Hippocampal formation (tissue), 2 donors: ENCODE measurements around the gene SAMD14.
A peak's percentile ranks its signal among the peaks of the same experiment; 100 is the strongest.

Experiments
- DNase-seq, 2 donors: peaks; one replicate each; lab custom pipeline; 2025; lab: John Stamatoyannopoulos, UW

The SAMD14 gene

GRCh38 chr17:50097455-50097854 lies 32.5 kb downstream of the SAMD14 start:
- no peak for DNase-seq

GRCh38 chr17:50096758-50097157 lies 33.2 kb downstream of the SAMD14 start:
- no peak for DNase-seq

GRCh38 chr17:50096092-50096491 lies 33.9 kb downstream of the SAMD14 start:
- no peak for DNase-seq

GRCh38 chr17:50095626-50096037 lies 34.3 kb downstream of the SAMD14 start:
- DNase-seq = no peak

- DNase-seq = peak; percentile 93 to 94
These were observed 35.0 kb downstream of the SAMD14 start, which contains the start of gene PDK2 for GRCh38 chr17:50094753-50095619. TSS of gene PDK2 (plus strand) at chr17:50095351. CDS start at chr17:50095436, 85 bp downstream.

- peak; percentile 86 to 88 for DNase-seq
These were observed 35.7 kb downstream of the SAMD14 start for GRCh38 chr17:50094243-50094752.

GRCh38 chr17:50093807-50094206 lies 36.2 kb downstream of the SAMD14 start:
- no peak for DNase-seq

DNA sequence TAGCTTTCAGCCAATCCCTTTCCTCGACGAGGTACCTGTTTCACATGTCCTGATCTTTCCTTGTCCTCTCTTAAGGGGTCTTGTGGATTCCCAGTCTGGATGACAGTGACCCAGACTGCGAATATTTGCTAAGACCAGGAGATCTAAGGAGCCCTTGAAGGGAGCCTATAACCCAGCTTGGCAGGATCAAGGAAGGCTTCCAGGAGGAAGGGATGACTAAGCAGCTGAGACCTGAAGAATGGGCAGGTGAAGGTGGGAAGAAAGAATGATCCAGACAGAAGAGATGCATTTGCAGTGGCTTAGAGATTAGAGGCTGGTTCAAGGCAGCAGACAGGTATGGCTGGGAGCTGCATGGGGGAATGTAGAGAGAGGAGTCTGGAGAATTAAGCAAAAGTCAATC lies 36.7 kb downstream of the SAMD14 start:
- DNase-seq = no peak

- no peak for DNase-seq
These were observed 38.1 kb downstream of the SAMD14 start for GRCh38 chr17:50091918-50092285.

DNA sequence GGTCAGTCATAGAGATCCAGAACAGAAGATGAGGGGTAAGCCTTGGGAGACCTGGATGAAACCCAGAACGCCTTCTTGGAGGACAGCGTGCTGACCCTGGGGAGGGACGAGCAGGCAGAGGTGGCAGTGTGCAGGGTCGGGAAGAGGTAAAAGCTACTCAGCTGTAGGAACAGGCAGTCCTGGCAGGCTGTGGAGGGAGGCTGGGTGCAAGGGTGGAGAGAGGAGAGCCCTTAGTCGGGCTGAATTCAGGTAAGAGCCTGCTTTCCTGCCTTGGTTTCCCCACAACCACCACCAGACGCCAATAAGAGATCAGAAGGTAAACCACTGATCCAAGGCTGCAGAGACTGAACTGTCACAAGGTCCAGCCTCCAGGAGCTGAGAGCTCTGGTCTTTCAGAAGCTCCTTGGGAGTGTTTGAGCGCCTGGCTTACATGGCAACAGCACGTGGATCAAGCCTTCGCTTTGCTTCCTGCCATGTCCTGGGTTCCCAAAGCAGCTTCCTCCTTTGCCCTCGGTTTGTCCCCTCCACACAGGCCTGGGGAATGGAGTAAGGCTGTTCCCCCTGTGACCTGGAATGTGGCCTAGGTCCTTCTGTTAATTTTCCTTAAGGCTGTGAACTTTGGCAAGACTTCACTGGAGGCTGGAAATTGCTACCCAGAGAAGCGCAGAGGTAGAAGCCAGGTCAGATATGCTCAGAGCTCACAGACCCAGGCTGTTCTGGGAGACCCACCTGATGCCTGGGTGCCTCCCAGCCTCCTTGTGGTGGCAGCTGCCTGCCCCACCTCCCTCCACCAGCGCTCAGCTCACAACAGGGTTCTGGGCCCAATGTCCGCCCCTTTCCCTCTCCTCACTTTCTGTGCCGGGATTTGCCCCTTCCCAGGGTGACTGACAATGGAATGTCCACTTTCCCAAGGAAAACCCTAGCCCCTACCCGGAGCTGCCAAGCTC lies 38.7 kb downstream of the SAMD14 start:
- DNase-seq = no peak

DNA sequence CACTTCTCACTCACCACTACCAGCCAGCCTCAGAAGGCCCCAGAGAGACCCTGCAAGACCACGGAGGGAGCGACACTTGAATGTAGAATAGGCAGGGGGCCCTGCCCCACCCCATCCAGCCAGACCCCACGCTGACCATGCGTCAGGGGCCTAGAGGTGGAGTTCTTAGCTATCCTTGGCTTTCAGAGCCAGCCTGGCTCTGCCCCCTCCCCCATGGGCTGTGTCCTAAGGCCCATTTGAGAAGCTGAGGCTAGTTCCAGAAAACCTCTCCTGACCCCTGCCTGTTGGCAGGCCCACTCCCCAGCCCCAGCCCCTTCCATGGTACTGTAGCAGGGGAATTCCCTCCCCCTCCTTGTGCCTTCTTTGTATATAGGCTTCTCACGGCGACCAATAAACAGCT lies 39.9 kb downstream of the SAMD14 start:
- no peak for DNase-seq

GRCh38 chr17:50088952-50089825 lies 40.8 kb downstream of the SAMD14 start:
- no peak for DNase-seq

DNA sequence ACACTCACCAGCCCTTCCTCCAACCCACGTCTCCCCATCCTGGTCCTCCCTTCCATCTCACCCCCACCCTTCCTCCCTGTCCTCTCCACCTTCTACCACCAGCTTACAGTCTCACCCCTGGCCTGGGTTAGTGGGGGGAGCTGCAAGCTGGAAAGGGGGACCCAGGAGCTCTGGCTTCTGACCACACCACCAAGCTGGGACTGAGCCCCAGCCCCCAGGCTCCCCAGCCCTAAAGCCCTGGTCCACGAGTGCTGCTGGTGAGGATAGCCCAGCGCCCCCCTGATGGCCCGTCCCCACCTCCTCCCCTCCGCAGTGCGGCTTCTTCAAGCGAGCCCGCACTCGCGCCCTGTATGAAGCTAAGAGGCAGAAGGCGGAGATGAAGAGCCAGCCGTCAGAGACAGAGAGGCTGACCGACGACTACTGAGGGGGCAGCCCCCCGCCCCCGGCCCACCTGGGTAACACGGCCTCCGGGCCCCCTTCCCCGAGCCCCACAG lies 42.0 kb downstream of the SAMD14 start:
- DNase-seq = no peak

DNA sequence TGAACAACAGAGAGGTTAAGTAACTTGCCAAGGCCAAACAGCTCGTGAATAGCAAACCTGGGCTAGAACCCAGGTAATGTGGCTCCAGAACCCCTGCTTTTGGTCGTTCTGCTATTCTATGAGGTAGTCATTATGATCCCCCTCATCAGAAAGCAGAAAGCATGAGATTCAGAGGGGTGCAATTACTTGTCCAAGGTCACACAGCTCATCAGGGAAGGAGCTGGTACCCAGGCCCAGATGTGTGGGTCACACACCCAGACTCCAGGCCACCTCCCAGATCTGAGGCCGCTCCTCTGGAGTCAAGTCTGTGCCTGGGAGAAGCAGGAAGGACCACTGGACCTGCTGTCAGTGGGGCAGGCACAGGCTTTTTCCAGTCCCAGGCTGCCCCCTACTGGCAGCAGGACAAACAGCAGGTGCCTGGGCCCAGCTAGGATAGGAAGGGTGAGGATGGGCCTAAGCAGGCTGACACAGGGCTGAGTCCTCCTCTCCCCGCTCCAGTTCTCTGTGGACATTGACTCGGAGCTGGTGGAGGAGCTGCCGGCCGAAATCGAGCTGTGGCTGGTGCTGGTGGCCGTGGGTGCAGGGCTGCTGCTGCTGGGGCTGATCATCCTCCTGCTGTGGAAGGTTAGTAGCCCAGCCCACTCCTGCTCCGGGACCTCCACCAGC lies 42.6 kb downstream of the SAMD14 start:
- peak in 1 of 2 donors; percentile 18 for DNase-seq

DNA sequence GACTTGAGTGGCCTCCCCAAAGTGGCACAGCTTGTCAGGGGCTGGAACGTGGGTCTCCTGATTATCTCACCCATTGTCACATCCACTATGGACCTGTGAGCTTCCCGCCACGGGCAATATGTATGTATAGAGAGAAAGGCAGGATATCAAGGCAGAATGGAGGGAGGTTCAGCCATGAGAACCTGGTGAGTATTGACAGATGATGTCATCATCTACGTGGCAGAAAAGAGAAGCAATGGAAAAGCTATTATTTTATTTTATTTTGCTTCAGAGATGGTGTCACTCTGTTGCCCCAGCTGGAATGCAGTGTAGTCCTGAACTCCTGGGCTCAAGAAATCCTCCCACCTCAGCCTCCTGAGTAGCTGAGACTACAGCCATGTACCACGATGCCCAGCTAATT lies 48.2 kb downstream of the SAMD14 start:
- DNase-seq = no peak

- no peak for DNase-seq
These were observed 49.1 kb downstream of the SAMD14 start for GRCh38 chr17:50080827-50081226.

GRCh38 chr17:50080096-50080480 lies 49.9 kb downstream of the SAMD14 start:
- no peak for DNase-seq

DNA sequence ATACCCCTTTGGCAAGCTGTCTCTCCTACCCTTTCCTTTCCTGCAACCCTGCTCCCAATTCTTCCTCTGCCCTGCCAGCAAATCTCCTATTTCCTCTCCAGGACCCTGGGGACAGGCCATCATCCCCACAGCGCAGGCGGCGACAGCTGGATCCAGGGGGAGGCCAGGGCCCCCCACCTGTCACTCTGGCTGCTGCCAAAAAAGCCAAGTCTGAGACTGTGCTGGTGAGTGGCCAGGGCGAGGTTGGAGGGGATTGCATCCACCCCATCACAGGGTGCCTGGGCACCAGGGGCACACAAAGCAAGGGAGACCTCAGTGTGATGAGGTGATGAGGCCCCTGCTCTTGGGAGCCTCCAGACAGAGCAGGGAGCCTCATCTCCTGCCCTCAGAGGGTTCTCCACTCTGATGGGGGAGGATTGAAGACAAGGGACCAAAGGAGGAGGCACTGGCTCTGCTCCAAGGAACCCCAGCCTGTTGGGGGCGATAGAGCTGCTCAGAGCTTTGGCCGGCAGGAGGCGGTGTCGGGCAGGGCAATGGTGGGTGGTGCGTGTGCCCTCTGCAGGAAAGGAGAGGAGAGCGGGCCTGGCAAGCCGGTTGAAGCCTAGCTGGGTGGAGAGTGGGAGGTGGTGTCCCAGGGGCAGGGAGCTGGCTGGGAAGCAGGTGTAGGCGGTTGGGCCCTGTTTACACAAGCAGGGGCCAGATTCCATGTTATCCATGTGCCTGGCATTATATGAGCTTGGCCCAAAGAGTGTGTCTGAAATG lies 50.4 kb downstream of the SAMD14 start:
- no peak for DNase-seq

DNA sequence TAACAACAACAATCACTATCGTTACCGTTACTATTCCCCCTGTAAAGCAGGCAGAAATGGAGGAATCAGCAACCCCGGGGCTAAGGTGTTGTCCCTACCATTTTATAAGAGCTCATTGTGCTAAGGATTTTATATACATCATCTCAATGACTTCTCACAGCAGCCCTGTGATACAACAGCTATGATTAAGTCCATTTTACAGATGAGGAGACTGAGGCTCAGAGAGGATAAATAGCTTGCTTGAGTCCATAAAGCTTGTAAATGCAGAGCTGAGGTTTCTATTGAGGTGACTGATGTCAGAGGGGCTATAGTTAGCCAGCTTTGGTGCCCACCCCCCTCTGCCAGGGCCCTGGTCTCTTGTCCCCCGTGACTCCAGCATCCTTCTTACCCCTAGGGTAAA lies 51.5 kb downstream of the SAMD14 start:
- DNase-seq = no peak
